GM19324 (cell line): ENCODE data around the gene DNAH11.
"Not testable (repeated sequence)": the region's sequence is repeated elsewhere in the genome, so short reads cannot be mapped to it uniquely, and the experiment has no call there.

Experiments used
- ATAC-seq: cut with Tn5 transposase; IDR thresholded peaks from one replicate; pipeline ENCODE4 v1.9.1; 2021; ENCODE audit warnings: mild to moderate bottlenecking, moderate library complexity; ENCODE audit not compliant: unreplicated experiment, low FRiP score

DNAH11 gene

GRCh38 chr7:21542891-21543527 is at the start of gene DNAH11:
Gene DNAH11 (plus strand): TSS chr7:21543039. CDS start chr7:21543246, 207 bp downstream.
- ATAC-seq = no peak

GRCh38 chr7:21495731-21496130 is 47.1 kb upstream of the DNAH11 start:
- no peak for ATAC-seq

GRCh38 chr7:21497072-21497471 is 45.8 kb upstream of the DNAH11 start:
- ATAC-seq = no peak

GRCh38 chr7:21500117-21500832 is 42.6 kb upstream of the DNAH11 start:
- ATAC-seq = no peak

- no peak for ATAC-seq
These were observed 38.8 kb upstream of the DNAH11 start for GRCh38 chr7:21504021-21504420.

GRCh38 chr7:21507627-21508343 is 35.1 kb upstream of the DNAH11 start:
- no peak for ATAC-seq

- ATAC-seq = no peak
These were observed 34.3 kb upstream of the DNAH11 start for GRCh38 chr7:21508538-21508937.

- ATAC-seq = no peak
These were observed 28.8 kb upstream of the DNAH11 start for GRCh38 chr7:21514062-21514461.

GRCh38 chr7:21524680-21525079 is 18.2 kb upstream of the DNAH11 start:
- no peak for ATAC-seq

- no peak for ATAC-seq
These were observed 16.8 kb upstream of the DNAH11 start for GRCh38 chr7:21526007-21526406.

- ATAC-seq = no peak
These were observed 16.4 kb upstream of the DNAH11 start for GRCh38 chr7:21526448-21526847.

GRCh38 chr7:21532485-21532884 is 10.4 kb upstream of the DNAH11 start:
- not testable (repeated sequence) for ATAC-seq

GRCh38 chr7:21533646-21534045 is 9.2 kb upstream of the DNAH11 start:
- not testable (repeated sequence) for ATAC-seq

GRCh38 chr7:21536445-21537118 is 6.3 kb upstream of the DNAH11 start:
- ATAC-seq = not testable (repeated sequence)

- no peak for ATAC-seq
These were observed 3.8 kb upstream of the DNAH11 start for GRCh38 chr7:21538936-21539495.

GRCh38 chr7:21543528-21544302 is 876 bp downstream of the DNAH11 start:
- no peak for ATAC-seq

- ATAC-seq = no peak
These were observed 1.4 kb downstream of the DNAH11 start for GRCh38 chr7:21544303-21544656.

- no peak for ATAC-seq
These were observed 1.9 kb downstream of the DNAH11 start for GRCh38 chr7:21544715-21545114.

- no peak for ATAC-seq
These were observed 4.7 kb downstream of the DNAH11 start for GRCh38 chr7:21547501-21547900.

GRCh38 chr7:21548491-21548890 is 5.7 kb downstream of the DNAH11 start:
- no peak for ATAC-seq
